CD14-positive monocyte (primary cell): ENCODE results near the gene HTR6. TPM values are rescaled to one million over a fixed set of nuclear protein-coding genes. Genes with fewer than 3 reads are reported as not detected.
A peak's percentile ranks its signal among the peaks of the same experiment; 100 is the strongest.

Experiments
- DNase-seq, 3 donors: peaks; one replicate each; pipeline ENCODE4 v3.0.0-alpha.2; 2011 to 2022
- H2AFZ ChIP-seq: 2 replicates; pipeline ENCODE4 v1.6.0; 2012; ENCODE audit warnings: mild to moderate bottlenecking, low read depth, low read length, inconsistent platforms; ENCODE audit not compliant: insufficient read depth, poor library complexity, severe bottlenecking
- H3K27ac ChIP-seq, 2 donors: 1 replicate in 1 of 2; 2 replicates in 1 of 2; pipeline ENCODE4 v1.5.1; 2012 to 2013; ENCODE audit warnings: low read length in 2 of 2, control low read depth in 1 of 2, inconsistent platforms in 1 of 2, low read depth in 1 of 2, mild to moderate bottlenecking in 1 of 2
- H3K27me3 ChIP-seq, 2 donors: one replicate each; pipeline versions ENCODE4 v1.6.0 to v1.6.1; 2011 to 2013; ENCODE audit warnings: low read length in 2 of 2; ENCODE audit not compliant: control insufficient read depth in 2 of 2, insufficient read depth in 2 of 2
- H3K36me3 ChIP-seq, 2 donors: replicated peaks in 1 of 2; 1 replicate in 1 of 2; 2 replicates in 1 of 2; pipeline versions ENCODE4 v1.5.1 to v1.6.1; 2012 to 2013; ENCODE audit warnings: low read length in 2 of 2, control low read depth in 1 of 2, inconsistent platforms in 1 of 2, mild to moderate bottlenecking in 1 of 2; ENCODE audit not compliant: insufficient read depth in 2 of 2, control insufficient read depth in 1 of 2
- H3K4me1 ChIP-seq, 2 donors: 1 replicate in 1 of 2; 2 replicates in 1 of 2; pipeline versions ENCODE4 v1.5.1 to v1.6.1; 2012 to 2013; ENCODE audit warnings: low read length in 2 of 2, control low read depth in 1 of 2, inconsistent platforms in 1 of 2, mild to moderate bottlenecking in 1 of 2, moderate library complexity in 1 of 2; ENCODE audit not compliant: insufficient read depth in 2 of 2, control insufficient read depth in 1 of 2
- H3K4me2 ChIP-seq: replicated peaks from 2 replicates; pipeline ENCODE3; 2012; ENCODE audit warnings: low read length, moderate library complexity, mild to moderate bottlenecking; ENCODE audit not compliant: poor library complexity, severe bottlenecking; ENCODE audit errors: extremely low read depth
- H3K4me3 ChIP-seq, 3 experiments: fragments of 200-600 bp in 1 of 3; sonication (generic) in 1 of 3; replicated peaks in 1 of 3; 1 replicate in 2 of 3; 2 replicates in 1 of 3; pipeline ENCODE4 v1.5.1; 2011 to 2013; ENCODE audit warnings: low read length in 3 of 3, mild to moderate bottlenecking in 3 of 3, control low read depth in 2 of 3, low read depth in 2 of 3, inconsistent platforms in 1 of 3, moderate library complexity in 1 of 3
- H3K79me2 ChIP-seq: 2 replicates; pipeline ENCODE4 v1.6.0; 2012; ENCODE audit warnings: mild to moderate bottlenecking, control low read depth, inconsistent platforms, low read length, moderate library complexity; ENCODE audit not compliant: insufficient read depth
- H3K9ac ChIP-seq: 2 replicates; pipeline ENCODE4 v1.6.0; 2017; ENCODE audit warnings: low read length, mild to moderate bottlenecking; ENCODE audit not compliant: insufficient read depth, poor library complexity, severe bottlenecking
- H3K9me3 ChIP-seq, 2 donors: replicated peaks in 1 of 2; 1 replicate in 1 of 2; 2 replicates in 1 of 2; pipeline versions ENCODE4 v1.5.1 to v1.6.1; 2012 to 2013; ENCODE audit warnings: low read length in 2 of 2, control low read depth in 1 of 2; ENCODE audit not compliant: control insufficient read depth in 1 of 2, insufficient read depth in 1 of 2
- H4K20me1 ChIP-seq: 2 replicates; pipeline ENCODE4 v1.6.0; 2012; ENCODE audit warnings: mild to moderate bottlenecking, low read length, control low read depth, moderate library complexity; ENCODE audit not compliant: insufficient read depth
- H3K27ac Mint-ChIP-seq, 7 donors: one replicate each; pipeline ENCODE4 v1.8.0; 2020; ENCODE audit warnings: mild to moderate bottlenecking in 7 of 7, mixed read lengths in 7 of 7, moderate library complexity in 6 of 7, inconsistent platforms in 2 of 7
- H3K27me3 Mint-ChIP-seq, 3 donors: one replicate each; pipeline ENCODE4 v1.8.0; 2021 to 2022; ENCODE audit warnings: low read depth in 3 of 3, mild to moderate bottlenecking in 3 of 3, mixed read lengths in 3 of 3, moderate library complexity in 3 of 3, inconsistent platforms in 1 of 3
- H3K36me3 Mint-ChIP-seq, 2 donors: one replicate each; pipeline ENCODE4 v1.8.0; 2020; ENCODE audit warnings: mixed read lengths in 2 of 2, inconsistent platforms in 1 of 2, mild to moderate bottlenecking in 1 of 2
- H3K4me1 Mint-ChIP-seq: one replicate; pipeline ENCODE4 v1.8.0; 2020; ENCODE audit warnings: mild to moderate bottlenecking, mixed read lengths
- H3K4me3 Mint-ChIP-seq, 2 donors: one replicate each; pipeline ENCODE4 v1.8.0; 2020; ENCODE audit warnings: mild to moderate bottlenecking in 2 of 2, mixed read lengths in 2 of 2, moderate library complexity in 1 of 2
- H3K9me3 Mint-ChIP-seq, 7 donors: one replicate each; pipeline ENCODE4 v1.8.0; 2020 to 2022; ENCODE audit warnings: mixed read lengths in 7 of 7, mild to moderate bottlenecking in 6 of 7, moderate library complexity in 6 of 7, inconsistent platforms in 2 of 7
- CTCF ChIP-seq: fragments of 200-600 bp; IDR thresholded peaks from one replicate; pipeline ENCODE4 v1.8.0; 2022; ENCODE audit warnings: antibody characterized with exemption, mild to moderate bottlenecking
- WGBS: methylation state at CpG from one replicate; pipeline ENCODE4 v1.1.5; 2013; ENCODE audit warnings: missing lambda C conversion rate; ENCODE audit not compliant: insufficient coverage; 5-methylcytosine and 5-hydroxymethylcytosine counted together
- intact Hi-C, 2 donors: fragments of 100-400 bp; cut with micrococcal nuclease; formaldehyde crosslinking; loops; one replicate each; pipeline versions ENCODE4 v1.15.0 to v1.15.1; 2023
- polyA plus RNA-seq, 3 donors: library from polyadenylated mRNA; depleted of rRNA in 1 of 3; unstranded in 2 of 3; stranded (reverse) in 1 of 3; fragments of 300-500 nt in 2 of 3; fragments of >200 nt in 1 of 3; fragmentation: Illumina TruSeq in 2 of 3; gene quantifications; 1 replicate in 2 of 3; 2 replicates in 1 of 3; pipeline ENCODE4 v1.2.3, GENCODE V29; 2012 to 2021

Gene HTR6
- polyA plus RNA-seq, 3 donors, result not detected

- Mint-ChIP-seq H3K36me3 (peaks cover 50 to 58% of the 10 kb centered on the region in 2 donors), H3K27ac (peak overlapping the region in 1 of 7 donors; percentile 10), H3K27me3 (peaks cover 0 to 2% (median 0%) of the 10 kb centered on the region in 3 donors), H3K4me3 (no peak overlapping the region), H3K4me1 (no peaks in the 10 kb centered on the region), H3K9me3 (peaks cover 18 to 32% (median 27%) of the 10 kb centered on the region in 7 donors)
- Histone ChIP-seq H3K79me2 (no peaks in the 10 kb centered on the region), H3K4me3 (no peak overlapping the region), H3K36me3 (peaks cover 15 to 51% of the 10 kb centered on the region in 2 donors), H3K9ac (no peak overlapping the region), H3K4me1 (no peaks in the 10 kb centered on the region), H3K27me3 (no peaks in the 10 kb centered on the region), H3K4me2 (no peak overlapping the region), H3K9me3 (peaks cover 14 to 26% of the 10 kb centered on the region in 2 donors), H3K27ac (no peak overlapping the region), H4K20me1 (no peaks in the 10 kb centered on the region), H2AFZ (no peak overlapping the region)
- WGBS, result 88% methylated on average over 17 of the region's 19 CpGs
- no peak for TF ChIP-seq CTCF
- no peak for DNase-seq
- intact Hi-C loops, result no loop called here
Measured at GRCh38 chr1:19688041-19688842, 23.6 kb downstream of the HTR6 start.

GRCh38 chr1:19689085-19689757 lies 24.5 kb downstream of the HTR6 start:
- Histone ChIP-seq H3K27ac (no peak overlapping the region), H3K4me3 (no peak overlapping the region), H3K79me2 (no peaks in the 10 kb centered on the region), H3K36me3 (peaks cover 19 to 59% of the 10 kb centered on the region in 2 donors), H4K20me1 (no peaks in the 10 kb centered on the region), H3K9ac (no peak overlapping the region), H2AFZ (no peak overlapping the region), H3K4me1 (no peaks in the 10 kb centered on the region), H3K4me2 (no peak overlapping the region), H3K27me3 (no peaks in the 10 kb centered on the region), H3K9me3 (peaks cover 14 to 26% of the 10 kb centered on the region in 2 donors)
- intact Hi-C loops, result no loop called here
- 100% methylated on average over 3 of the region's 5 CpGs for WGBS
- Mint-ChIP-seq H3K36me3 (peaks cover 56 to 67% of the 10 kb centered on the region in 2 donors), H3K4me1 (no peaks in the 10 kb centered on the region), H3K27ac (peak overlapping the region in 1 of 7 donors; percentile 46), H3K9me3 (peaks cover 18 to 32% (median 27%) of the 10 kb centered on the region in 7 donors), H3K4me3 (no peak overlapping the region), H3K27me3 (peaks cover 0 to 2% (median 0%) of the 10 kb centered on the region in 3 donors)
- no peak for DNase-seq
- TF ChIP-seq CTCF, result no peak
